Measurements from ENCODE around the gene ZNF763.
"Not testable (repeated sequence)": the region's sequence is repeated elsewhere in the genome, so short reads cannot be mapped to it uniquely, and the experiment has no call there.

ZNF763 gene

DNA sequence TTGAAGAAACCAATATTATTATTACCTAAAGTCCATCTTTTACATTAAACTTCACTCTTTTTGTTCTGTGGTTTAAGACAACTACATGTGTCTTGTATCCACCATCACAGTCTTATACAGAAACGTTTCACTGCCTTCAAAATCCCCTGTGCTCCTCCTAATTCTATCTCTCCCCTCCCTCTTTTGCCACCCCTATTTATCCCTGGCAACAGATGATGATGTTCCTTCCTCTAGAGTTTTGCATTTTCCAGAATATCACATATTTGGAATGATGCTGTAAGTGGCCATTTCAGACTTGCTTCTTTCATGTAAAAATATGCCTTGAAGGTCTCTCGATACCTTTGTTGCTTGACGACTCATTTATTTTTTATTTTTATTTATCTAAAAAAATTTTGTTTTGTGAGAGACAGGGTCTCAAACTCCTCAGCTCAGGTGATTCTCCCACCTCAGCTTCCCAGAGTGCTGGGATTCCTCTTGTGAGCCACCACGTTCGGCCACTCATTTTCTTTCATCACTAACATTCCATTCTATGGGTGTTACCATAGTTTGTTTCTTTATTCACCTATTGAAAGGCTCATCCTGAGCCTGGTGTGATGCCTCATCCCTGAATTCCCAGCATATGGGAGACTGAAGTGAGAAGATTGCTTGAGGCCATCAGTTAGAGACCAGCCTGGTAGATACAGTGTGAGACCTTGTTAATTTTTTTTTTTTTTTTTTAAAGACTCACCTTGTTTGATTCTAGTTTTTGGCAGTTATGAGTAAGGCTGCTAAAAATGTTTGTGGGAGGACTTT is 8.4 kb downstream of the ZNF763 start:
- no peak for DNase-seq

GRCh38 chr19:11978492-11979100 is 13.8 kb downstream of the ZNF763 start:
- no peak for DNase-seq

DNA sequence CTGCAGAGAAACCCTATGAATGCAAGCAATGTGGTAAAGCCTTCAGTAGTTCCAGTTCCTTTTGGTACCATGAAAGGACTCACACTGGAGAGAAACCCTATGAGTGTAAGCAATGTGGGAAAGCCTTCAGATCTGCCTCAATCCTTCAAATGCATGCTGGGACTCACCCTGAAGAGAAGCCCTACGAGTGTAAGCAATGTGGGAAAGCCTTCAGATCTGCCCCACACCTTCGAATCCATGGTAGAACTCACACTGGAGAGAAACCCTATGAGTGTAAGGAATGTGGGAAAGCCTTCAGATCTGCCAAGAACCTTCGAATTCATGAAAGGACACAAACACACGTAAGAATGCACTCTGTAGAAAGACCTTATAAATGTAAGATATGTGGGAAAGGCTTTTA is 14.7 kb downstream of the ZNF763 start:
- DNase-seq: no peak

- no peak for DNase-seq
These were observed 17.7 kb downstream of the ZNF763 start for GRCh38 chr19:11982526-11982925.

DNA sequence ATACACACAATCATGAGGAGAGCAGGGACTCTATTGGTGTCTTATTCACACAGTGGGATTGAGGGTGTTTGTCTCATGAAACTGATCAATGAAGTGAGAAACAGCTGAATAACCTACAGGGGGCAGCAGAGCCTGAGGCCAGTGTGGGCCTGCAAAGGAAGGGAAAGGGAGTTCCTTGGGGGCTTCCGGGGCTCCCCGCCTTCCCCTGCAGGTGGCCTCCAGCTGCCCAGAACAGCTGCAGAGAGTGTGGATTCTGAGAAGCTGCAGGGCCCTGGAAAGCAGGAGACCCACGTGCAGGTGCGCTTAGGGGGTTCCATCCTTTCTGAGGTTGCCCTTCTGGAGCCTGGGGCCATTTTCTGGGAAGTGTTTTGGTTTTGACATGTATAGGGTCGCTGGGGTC is 20.1 kb downstream of the ZNF763 start:
- peak; percentile 5 for DNase-seq

DNA sequence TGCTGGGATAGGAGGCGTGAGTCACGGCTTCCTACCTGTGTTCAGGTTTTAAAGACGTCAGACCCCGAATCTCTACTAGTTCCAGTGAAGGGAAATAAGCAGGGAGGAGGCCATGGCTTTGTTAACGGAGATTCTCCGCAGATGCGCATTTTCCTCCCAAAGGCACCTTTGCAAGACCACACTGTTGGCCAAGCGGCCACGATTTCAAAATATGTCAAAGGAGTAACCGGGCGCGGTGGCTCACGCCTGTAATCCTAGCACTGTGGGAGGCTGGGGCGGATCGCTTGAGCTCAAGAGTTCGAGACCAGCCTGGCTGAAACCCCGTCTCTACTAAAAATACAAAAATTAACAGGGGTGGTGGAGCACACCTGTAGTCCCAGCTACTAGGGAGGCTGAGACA is 21.9 kb downstream of the ZNF763 start:
- no peak for DNase-seq

GRCh38 chr19:11987405-11988281 is 22.8 kb downstream of the ZNF763 start:
- DNase-seq: peak; percentile 94

GRCh38 chr19:11989112-11989456 is 24.2 kb downstream of the ZNF763 start:
- DNase-seq: no peak

DNA sequence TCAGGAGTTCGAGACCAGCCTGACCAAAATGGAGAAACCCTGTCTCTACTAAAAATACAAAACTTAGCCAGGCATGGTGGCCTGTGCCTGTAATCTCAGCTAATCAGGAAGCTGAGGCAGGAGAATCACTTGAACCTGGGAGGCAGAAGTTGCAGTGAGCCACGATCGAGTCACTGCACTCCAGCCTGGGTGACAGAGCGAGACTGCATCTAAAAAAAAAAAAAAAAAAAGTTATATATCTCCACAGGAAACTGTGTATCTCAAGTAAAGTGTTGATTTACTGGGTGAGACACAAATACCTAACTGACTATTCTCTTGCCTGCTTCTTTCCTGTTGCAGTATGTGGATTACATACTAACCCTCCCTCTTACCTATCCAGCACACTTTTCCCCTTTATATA is 27.1 kb downstream of the ZNF763 start:
- not testable (repeated sequence) for DNase-seq

GRCh38 chr19:11995174-11995573 is 30.3 kb downstream of the ZNF763 start:
- no peak for DNase-seq

GRCh38 chr19:12000152-12000981 is 35.5 kb downstream of the ZNF763 start:
- DNase-seq: no peak

DNA sequence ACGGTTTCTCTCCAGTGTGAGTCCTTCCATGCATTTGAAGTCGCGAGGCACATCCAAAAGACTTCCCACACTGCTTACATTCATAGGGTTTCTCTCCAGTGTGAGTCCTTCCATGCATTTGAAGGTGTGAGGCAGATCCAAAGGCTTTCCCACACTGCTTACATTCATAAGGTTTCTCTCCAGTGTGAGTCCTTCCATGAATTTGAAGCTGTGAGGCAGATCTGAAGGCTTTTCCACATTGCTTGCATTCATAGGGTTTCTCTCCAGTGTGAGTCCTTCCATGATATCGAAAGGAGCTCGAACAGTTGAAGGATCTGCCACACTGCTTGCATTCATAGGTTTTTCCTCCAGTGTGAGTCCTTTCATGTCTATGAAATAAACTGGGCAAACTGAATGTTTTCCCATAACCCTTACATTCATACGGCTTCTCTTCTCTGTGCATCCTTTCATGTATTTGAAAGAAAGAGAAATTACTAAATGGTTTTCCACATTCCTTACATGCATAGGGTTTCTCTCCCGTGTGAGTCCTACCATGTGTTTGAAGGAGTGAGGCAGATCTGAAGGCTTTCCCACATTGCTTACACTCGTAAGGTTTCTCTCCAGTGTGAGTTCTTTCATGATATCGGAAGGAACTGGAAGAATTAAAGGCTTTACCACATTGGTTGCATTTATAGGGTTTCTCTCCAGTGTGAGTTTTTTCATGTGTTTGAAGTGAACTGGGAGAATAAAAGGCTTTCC is 50.3 kb downstream of the ZNF763 start:
- no peak for DNase-seq

DNA sequence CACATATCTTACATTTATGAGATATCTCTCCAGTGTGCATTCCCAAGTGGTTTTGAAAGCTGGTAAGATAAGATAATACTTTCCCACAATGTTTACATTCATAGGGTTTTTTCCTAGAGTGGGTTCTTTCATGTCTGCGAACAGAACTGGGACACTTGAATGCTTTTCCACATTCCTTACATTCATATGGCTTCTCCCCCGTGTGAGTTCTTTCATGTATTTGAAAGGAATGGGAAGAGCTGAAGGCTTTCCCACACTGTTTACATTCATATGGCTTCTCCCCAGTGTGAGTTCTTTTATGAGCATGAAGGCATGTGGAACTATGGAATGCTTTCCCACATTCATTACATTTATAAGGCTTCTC is 50.9 kb downstream of the ZNF763 start:
- DNase-seq: no peak

Data from activated naive CD4-positive, alpha-beta T cell treated with Interleukin-2 at 50 U/mL for 16 hours (primary cell).